HG02623 (cell line): ENCODE measurements around the gene ANKMY1.

Experiments
- ATAC-seq: cut with Tn5 transposase; IDR thresholded peaks from one replicate; pipeline ENCODE4 v1.9.1; 2021; ENCODE audit warnings: moderate library complexity; ENCODE audit not compliant: unreplicated experiment

The ANKMY1 gene

DNA sequence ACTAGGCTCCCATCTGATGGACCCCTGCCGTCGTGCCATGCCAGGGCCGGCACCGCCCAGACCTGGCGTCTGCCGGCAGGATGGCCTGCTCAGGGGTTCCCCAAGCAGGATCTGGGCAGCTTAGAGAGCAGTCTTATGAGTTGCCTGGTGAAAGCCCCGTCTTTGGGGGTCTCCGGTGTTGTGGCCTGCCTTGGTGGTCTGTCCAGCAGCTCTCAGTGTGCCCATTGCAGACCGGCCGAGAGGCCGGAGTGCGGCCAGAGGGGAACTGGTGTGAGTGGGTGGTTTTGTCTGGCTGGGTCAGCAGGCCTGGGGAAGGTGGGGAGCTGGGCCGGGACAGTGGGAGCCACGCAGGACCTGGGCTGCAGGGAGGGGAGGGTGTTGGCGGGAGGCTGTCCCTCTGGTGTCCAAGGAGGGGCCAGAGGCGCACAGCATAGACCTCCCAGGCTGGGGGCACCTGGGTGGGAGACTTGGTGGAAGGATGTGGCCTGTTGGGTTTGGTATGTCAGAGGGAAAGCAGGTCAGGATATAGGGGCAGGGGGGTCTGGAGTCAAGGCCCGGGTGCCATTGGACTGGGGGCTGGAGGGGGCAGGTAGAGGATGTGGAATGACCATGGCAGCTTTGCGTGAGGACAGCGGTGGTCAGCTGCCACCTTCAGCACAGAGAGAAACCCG lies 105.9 kb downstream of the ANKMY1 start:
- ATAC-seq = no peak

DNA sequence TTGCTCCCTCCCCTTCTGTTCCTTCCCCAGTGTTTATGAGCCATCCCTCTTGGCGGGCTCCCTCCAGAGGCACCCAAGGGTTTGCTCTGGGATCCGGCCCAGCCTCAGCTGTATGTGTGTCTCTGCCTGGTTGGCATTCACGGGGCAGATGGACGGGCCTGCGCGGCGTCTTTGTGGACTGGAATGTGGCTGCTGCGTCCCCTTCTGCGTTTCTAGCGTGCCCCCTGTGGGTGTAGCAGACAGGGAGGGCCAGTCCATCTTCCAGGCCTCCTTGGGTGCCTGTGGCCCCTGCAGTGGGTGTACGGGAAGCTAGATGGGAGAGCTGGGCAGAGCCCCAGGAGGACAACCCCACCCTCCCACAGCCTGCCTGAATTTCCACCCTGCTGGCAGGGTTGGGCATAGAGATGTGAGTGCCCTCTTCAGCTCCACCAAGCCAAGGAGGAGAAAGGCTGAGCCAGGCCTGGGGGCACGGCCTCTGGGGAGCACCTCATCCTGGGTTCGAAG lies 106.6 kb downstream of the ANKMY1 start:
- ATAC-seq = no peak

DNA sequence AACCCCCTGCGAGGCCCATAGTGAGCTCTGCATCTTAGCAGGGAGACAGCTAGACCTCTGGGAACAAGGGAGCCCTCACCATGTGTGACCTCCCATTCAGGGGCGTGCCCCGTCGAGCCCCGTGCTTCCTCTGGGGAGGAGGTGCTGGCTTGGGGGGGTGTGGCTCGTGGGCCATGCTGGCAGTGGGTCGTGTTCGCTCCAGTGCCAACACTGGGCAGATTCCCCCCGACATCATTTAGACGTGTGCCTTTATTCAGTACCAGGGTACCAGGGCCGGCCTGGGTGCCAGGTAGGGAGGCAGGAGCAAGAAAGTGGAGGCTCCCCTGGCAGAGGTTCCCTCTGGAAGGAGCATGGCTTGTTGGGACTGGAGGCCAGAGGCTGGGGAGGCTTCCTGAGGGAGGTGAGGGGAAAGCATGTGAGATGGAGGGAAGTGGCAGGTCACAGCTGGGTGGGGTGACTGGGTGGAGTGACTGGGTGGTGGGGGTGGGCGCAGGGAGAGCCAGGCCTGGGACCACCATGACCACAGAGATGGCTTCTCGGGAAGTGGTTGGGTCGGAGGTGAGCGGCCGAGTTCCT lies 107.2 kb downstream of the ANKMY1 start:
- ATAC-seq = no peak

DNA sequence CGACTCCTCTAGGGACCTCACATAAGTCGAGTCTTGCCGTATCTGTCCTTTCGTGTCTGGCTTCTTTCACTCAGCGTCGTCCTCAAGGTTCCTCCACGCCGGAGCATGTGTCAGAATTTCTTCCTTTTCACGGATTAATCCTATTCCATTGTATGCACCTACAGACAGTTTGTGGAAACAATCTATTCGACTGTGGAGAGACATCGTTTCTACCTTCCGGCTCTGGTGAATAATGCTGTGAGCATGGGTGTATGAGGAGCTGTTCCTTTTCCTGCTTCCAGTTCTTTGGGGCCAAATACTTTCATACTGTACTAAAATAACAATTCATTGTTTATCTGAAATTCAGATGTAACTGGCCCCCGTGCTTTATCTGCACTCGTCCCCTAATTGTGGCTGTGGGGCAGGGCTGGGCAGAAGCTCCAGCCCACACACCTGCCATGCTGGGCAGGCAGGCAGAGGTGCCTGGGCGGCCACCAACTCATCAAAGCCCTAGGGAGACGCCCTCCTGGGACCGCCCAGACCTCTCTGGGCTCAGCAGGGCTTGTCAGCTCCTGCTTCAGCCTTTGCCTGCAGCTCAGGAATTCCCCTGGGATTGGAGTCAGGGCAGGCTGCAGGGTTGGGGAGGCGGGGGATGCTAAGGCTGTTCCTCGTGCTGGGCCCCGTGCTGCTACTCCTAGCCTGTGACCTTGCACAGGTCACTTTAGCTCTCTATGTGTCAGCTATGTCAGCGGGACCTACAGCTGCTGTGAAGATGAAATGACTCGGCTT lies 107.8 kb downstream of the ANKMY1 start:
- ATAC-seq = no peak

DNA sequence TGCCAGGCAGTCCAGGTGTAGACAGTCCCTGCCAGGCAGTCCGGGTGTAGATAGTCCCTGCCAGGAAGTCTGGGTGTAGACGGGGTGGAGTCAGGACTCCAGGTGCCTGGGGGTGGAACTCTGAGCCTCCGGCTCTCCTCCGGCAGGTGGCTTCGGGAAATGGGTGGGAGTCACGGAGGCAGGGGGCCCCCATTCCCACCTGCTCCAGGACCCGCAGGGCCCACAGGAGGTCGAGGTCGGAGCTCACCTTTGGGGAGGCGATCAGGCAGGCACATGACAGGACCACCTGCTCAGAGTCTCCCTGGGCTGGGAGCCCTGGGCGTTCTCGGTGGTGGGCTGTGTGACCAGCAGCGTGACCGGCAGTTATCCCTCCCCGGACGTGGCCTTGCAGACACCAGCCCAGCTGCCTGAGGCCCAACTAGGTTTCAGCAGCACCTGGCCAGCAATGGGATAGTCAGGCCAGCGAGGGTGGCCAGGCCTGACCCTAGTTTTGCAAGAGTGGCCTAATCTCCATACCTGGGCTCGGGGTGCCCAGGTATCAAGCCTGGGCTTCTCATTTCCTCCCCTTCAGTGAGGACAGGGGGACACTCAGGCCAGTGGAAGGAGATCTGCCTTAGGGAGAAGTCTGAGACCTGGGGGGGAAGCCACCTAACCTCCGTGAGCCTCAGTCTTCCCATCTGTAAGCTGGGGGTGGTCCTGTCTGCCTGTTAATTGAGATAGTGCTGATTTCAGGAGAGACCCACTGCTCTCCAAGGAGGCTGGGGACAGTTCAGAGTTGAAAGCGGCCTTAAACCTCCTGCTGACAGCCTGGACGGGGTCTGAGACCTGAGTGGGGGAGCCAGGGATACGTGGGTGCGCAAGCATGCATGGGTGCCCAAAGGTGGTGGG lies 109.2 kb downstream of the ANKMY1 start:
- ATAC-seq = no peak

DNA sequence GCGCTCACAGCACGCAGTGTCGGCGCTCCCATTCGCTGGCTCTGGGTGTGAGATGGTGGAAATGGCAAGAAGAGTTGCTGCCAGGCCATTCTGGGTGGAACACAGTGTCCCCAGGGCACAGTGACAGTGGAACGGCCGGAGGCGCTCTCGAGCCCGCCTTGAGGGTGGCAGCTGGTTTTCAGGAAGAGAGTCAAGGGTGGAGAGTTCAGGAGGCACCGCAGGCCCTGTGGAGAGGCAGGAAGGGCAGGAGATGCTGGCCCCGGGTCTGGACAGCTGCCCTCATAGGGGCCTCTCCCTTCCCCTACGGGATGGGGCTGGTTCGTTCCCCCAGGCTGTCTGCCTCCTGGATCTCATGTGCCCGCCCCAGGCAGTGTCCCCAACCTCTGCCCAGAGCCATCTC lies 109.9 kb downstream of the ANKMY1 start:
- ATAC-seq = no peak

DNA sequence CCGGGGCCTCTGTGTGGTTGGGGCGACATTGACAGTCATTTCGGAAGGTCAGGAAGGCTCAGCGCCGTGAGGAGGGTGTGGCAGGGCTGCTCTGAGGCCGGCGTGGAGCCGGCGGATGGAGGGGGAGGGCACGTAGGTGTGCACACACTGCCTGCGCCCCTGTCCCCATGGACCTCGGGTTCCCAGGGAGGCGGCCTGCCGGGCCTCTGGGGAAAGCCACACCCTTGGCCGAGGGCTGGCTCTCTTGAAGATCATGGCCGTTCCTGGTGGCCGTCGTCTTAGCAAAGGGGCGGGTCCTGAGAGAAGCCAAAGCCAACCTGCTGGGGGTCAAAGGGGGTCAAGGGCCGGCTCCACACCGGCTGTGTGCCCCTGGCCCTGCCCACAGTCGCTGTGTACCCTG lies 110.5 kb downstream of the ANKMY1 start:
- ATAC-seq = no peak

DNA sequence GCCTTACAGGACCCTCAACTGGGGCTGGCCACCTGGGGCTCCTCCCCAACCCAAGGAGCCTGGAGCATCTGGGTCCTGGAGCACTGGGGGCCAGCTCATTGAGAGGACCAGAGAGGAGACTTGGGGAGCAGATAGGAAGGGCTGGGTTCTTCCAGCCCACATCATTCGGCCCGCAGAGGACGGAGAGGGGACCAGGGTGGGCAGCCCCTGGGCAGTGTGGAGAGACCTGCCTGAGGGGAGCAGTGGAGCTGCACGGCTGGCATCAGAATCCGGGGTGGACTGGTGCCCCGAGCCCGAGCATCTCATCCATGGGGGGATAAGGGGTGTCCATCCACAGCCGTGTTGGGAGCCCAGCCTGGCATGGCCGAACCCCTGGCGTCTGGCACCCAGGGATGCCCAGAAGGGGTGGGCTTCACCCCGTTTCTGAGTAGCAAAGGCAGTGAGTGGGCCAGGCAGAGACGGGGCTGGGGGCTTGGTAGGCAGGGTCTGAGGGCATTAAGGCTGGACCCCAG lies 111.1 kb downstream of the ANKMY1 start:
- no peak for ATAC-seq

DNA sequence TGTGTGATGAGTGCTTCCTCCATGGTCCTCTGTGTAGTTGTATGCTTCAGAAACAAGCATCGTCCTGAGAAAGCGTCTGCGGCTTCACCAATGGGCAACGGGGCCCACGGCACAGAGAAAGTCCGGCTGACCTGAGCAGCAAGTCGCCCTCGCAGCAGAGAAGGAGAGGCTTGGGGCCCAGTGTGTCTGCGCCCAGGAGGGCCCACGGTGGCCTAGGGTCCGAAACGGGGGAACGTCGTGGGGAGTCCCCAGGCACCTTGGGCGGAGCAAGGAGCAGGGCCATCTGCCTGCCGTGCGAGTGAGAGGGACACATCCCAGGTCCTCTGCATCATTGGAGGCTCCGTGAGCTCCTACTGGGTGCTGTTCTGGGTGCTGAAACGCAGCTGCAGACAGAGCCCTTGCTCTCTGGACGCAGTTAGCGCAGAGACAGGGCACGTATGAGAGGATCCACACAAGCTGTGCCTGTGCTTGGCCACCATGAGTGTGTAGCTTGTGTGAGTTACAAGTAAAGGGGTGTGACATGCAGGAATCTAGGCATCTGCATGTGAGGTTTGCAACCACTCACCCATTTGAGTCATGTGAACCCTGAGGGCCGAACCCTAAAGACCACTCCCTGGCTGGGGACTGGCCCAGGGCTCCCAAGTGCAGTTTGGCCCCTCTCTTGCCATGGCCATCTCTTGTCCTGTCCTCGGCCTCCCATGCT lies 111.7 kb downstream of the ANKMY1 start:
- ATAC-seq = no peak

DNA sequence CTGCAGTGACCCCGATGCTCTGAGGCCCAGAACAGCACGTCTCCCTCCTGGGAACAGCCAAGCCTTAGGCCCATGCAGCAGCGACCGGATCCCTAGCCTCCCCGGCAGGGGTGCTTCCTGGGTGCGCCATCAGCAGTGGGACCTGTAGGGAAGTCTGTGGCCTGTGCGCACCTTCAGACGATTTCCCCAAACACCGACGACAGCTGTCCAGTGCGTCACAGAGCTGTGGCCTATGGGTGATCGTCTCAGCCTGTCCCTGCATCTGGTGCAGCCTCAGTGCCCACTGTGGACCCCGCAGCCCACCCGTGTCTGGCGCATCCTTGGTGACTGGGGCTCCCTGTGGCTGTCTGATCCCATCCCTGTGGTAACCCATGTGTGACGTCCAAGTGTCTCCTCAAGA lies 113.3 kb downstream of the ANKMY1 start:
- ATAC-seq = no peak

DNA sequence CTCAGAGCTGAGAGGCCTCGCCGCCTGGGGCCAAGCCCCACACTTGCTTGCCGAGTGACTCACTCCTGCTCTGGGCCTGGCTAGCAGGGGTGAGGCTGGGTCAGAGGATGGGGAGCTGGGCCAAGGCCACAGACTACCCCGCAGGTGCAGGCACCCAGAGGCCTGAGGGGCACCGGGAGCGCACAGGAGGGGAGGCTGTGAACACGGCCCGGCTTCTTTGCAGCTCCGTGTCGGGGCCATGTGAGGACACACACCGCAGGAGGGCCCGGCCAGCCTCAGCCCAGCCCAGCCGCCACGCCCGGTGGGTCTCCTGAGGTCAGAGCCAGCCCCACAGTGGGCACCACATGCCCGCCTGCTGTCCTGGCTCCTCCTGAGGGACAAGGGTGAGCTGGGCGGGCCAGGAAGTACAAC lies 113.9 kb downstream of the ANKMY1 start:
- ATAC-seq = no peak

DNA sequence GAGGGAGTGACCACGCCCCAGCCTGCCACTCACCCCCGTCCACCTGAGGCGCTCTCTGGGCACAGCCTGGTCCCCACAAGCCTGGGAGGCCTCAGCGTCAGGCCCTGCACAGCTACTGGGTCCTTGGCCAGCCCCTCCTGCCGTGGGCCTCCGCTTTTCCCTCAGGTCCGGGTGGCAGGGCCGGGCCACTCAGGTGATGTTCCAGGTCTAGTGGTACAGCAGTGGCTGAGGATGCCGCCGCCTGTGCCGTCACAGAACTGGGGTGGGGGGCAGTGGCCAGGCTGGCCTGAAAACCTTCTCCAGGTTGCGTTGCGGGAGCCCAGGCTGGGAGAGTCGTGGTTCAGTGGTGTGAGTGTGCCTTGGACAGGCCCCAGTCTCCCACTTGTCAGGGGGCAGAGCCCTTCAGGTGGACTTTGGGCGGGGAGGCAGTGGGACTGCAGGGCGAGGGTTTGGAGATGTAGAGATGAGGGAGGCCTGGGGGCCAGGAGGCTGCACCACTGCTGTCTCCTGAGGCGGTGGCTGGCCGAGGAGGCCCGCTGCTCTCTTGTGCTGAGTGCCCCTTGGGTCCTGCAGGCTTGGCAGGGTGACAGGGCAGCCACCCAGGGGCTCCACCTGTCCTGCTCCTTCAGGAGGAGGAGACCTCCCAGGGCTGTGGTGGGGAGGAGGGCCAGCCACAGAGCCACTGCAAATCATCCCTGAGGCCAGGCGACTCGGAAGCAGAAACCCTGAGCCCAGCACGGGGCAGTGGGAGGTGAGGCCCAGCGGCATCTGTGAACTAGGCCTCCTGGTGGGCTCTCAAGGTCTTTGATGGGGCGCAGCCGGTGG lies 114.7 kb downstream of the ANKMY1 start:
- ATAC-seq = no peak

DNA sequence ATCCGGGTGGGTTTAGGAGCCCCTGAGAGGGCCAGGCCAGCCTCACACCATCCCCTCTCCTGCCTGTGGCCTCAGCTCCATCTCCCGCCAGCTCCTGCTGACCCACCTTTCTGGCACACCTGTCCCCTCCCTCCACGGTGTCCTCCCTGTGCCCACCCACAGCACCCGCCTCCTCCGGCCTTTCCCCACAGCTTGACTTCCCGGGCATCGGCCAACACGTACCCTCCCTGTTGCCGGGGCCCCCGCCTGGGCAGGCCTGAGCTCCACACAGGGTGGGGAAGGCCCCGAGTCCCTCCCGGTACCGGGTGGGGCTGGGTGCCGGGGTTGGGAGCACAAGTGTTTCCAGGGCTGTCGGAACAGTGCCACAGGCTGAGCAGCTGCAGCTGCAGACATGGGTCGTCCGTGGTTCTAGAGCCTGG lies 115.8 kb downstream of the ANKMY1 start:
- no peak for ATAC-seq

DNA sequence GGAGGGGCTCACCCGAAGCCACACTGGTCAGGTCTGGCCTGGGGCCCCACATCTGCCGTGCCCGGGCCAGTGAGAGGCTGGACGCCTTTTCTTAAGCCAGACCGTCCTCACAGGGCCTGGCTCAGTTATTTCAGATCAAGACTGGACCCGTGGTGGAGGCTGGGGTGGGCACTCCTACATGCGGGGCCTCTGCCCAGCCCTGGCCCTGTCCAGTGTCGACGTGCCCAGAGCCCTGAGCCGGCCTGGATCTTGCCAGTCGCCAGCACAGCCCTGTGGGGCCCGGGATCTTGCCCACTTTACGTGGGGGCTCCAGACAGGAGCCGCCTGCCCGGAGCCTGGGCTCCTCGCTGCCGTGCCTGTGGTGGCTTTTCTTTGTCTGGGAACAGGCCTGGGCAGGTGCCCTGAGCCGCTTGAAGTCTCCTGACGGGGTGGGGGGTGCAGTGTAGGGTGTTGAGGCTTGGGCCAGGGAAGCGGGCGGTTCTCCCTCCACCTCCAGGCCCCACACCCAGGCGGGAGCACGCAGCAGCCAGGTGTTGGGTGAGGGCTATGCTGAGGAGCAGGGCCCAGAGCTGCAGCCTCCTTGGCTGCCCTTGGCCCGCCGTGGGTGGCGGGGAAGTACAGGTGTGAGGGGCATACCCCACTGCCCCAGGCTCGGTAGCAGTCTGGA lies 116.3 kb downstream of the ANKMY1 start:
- no peak for ATAC-seq

DNA sequence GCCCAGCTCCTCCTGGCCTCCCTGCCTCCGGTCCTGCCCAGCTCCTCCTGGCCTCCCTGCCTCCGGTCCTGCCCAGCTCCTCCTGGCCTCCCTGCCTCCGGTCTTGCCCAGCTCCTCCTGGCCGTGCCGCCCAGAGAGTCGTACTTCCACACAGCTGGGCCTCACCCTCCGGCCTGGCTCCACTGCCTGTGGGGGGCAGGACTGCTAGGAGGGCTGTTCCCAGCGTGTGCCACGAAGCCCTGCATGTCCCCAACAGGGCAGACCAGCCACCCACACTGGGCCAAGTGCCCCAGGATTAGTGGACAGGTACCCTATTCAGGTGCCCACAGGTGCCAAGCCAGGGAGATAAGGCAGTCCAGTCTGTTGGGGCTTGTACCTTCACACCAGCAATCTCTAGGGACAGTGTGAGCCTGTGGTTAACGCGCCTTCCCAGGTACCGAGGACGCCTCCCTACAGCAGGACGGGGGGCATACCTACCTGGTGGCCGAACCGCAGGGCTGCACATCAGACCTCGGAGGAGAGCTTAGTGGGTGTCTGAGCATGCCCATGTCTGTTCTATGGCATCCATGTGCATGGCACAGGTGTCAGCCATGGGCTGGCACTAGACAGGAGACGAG lies 117.0 kb downstream of the ANKMY1 start:
- no peak for ATAC-seq

DNA sequence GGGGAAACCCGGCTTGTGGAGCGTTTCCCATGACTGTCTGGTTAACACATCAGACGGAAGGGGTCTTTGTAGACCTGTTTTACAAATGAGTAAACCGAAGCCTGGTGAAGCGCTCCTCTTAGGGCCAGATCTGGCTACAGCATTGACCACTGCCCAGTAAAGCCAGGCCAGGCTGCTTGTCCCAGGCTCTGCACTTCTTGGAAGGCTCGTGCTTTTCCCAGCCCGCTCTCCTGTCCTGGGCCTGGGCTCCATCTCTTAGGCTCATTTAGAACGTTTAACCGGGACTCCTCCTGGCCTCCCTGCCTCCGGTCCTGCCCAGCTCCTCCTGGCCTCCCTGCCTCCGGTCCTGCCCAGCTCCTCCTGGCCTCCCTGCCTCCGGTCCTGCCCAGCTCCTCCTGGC lies 117.5 kb downstream of the ANKMY1 start:
- ATAC-seq = no peak

DNA sequence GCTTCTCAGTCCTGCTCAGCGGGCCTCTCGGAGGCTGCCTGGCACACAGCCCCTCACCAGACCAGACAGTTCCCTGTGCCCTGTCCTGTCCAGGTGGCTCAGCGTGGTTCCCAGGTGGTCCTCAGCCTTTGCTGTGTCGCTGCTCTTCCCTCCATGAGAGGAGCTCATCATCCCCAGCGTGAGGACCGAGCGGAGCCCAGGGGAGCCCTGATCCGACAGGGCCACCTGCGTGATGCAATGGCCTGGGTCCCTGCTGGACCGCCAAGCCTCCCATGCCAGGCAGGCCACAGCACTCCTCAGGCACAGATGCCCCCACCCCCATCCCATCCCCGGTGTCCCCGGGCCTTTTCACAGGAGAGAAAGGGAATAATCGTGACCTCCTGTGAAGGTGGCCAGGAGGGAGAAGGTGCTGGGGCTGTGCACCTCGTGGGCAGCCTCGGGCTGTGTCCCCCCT lies 118.1 kb downstream of the ANKMY1 start:
- no peak for ATAC-seq
